Keratinocyte (primary cell): ENCODE measurements around the gene KMT5C.

Experiments used
- CTCF ChIP-seq, 3 experiments: IDR thresholded peaks in 1 of 3; conservative IDR thresholded peaks in 1 of 3; optimal IDR thresholded peaks in 1 of 3; 2 replicates in 2 of 3; 3 replicates in 1 of 3; pipeline versions ENCODE3 to v1.5.1; 2011; ENCODE audit warnings: low read length in 3 of 3, mild to moderate bottlenecking in 3 of 3, moderate library complexity in 2 of 3, control low read depth in 1 of 3, inconsistent platforms in 1 of 3; ENCODE audit not compliant: insufficient read depth in 2 of 3; ENCODE audit errors: extremely low read depth in 1 of 3
- EZH2 ChIP-seq: IDR thresholded peaks from one replicate; pipeline ENCODE4 v1.6.1; 2012; ENCODE audit warnings: inconsistent platforms, mild to moderate bottlenecking, low read length, moderate library complexity

GRCh38 chr19:55336101-55336500 is 3.6 kb upstream of the KMT5C start:
- TF ChIP-seq EZH2 (no peak), CTCF (optimal IDR thresholded peaks at IDR 0.05 in 1 of 3, IDR thresholded peaks at IDR 0.05 in 1 of 3, conservative IDR thresholded peaks at IDR 0.05 in 1 of 3; ENCODE audit: extremely low read depth in 1 of 3, insufficient read depth in 2 of 3, low read length in 3 of 3) (no peak)
